ENCODE data around the gene NDUFA12.

The NDUFA12 gene

DNA sequence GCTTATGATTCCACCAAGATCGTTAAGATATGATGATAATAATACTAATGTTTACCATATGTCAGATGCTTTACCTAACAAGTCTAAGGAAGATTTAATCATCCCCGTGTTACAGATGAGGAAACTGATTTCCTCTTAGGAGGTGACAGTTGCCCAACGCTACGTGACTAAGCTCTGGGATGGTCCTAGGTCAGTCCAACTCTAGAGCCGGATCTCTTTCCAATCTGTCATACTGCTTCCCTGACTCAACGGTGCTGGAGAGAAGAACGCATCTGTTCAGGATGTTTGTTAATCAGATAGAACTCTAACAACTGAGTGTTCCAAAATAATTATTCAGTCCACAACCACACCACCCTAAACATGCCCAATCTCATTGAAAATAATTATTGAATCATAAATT lies 39.8 kb downstream of the NDUFA12 start (continued):
- TF ChIP-seq, protein P1, sequence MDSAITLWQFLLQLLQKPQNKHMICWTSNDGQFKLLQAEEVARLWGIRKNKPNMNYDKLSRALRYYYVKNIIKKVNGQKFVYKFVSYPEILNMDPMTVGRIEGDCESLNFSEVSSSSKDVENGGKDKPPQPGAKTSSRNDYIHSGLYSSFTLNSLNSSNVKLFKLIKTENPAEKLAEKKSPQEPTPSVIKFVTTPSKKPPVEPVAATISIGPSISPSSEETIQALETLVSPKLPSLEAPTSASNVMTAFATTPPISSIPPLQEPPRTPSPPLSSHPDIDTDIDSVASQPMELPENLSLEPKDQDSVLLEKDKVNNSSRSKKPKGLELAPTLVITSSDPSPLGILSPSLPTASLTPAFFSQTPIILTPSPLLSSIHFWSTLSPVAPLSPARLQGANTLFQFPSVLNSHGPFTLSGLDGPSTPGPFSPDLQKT (IDR thresholded peaks at IDR 0.05; ENCODE audit: borderline replicate concordance, low read depth, low read length): no peak

DNA sequence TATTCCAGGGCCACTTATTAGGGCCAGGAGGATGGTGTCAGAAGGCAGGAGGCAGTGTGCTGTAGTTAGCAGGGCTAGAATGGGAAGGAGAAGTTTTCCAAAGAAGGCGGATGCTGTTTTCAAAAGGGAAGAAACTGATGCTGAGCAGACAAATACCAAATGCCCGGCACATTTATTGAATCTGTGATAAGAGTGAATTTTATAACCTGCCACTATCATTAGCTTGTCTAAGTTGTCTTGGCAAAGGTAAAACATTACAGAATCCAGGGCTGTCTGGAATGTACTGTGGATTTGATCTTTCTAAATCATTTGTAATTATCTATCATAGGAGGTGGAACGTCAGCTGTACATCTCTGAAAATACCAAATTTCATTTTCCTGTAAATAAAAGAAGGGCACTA lies 40.8 kb downstream of the NDUFA12 start:
- H3K36me3 ChIP-seq (ENCODE audit: control insufficient read depth in 2 of 2, insufficient read depth in 1 of 2, low read length in 2 of 2): no peaks in the 10 kb centered on the region
- H3K4me3 ChIP-seq (ENCODE audit: low read depth, low read length): no peak overlapping the region
- H3K9me3 ChIP-seq (ENCODE audit: control insufficient read depth, insufficient read depth, low read depth, low read length): no peaks in the 10 kb centered on the region
- no peak for TF ChIP-seq ZNF112 (tag by site-specific recombination; IDR thresholded peaks at IDR 0.05)
- no peak for TF ChIP-seq YY2 (tag by site-specific recombination; IDR thresholded peaks at IDR 0.05)
- TF ChIP-seq, protein P2, sequence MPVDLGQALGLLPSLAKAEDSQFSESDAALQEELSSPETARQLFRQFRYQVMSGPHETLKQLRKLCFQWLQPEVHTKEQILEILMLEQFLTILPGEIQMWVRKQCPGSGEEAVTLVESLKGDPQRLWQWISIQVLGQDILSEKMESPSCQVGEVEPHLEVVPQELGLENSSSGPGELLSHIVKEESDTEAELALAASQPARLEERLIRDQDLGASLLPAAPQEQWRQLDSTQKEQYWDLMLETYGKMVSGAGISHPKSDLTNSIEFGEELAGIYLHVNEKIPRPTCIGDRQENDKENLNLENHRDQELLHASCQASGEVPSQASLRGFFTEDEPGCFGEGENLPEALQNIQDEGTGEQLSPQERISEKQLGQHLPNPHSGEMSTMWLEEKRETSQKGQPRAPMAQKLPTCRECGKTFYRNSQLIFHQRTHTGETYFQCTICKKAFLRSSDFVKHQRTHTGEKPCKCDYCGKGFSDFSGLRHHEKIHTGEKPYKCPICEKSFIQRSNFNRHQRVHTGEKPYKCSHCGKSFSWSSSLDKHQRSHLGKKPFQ (tag by site-specific recombination; IDR thresholded peaks at IDR 0.05): no peak
- TF ChIP-seq ZNF404 (tag by site-specific recombination; IDR thresholded peaks at IDR 0.05): no peak
- TF ChIP-seq ZNF521 (tag by site-specific recombination; IDR thresholded peaks at IDR 0.05): no peak
- no peak for TF ChIP-seq ZNF555 (tag by site-specific recombination; conservative IDR thresholded peaks at IDR 0.05)
- no peak for TF ChIP-seq ZNF324 (tag by site-specific recombination; IDR thresholded peaks at IDR 0.05)
- no peak for TF ChIP-seq MYNN (tag by site-specific recombination; IDR thresholded peaks at IDR 0.05; ENCODE audit: borderline replicate concordance)
- TF ChIP-seq ZNF768 (tag by site-specific recombination; IDR thresholded peaks at IDR 0.05): no peak
- TF ChIP-seq ZNF140 (tag by site-specific recombination; IDR thresholded peaks at IDR 0.05): no peak
- no peak for TF ChIP-seq ZFP3 (tag by site-specific recombination; IDR thresholded peaks at IDR 0.05; ENCODE audit: low read depth)
- TF ChIP-seq, protein P3, sequence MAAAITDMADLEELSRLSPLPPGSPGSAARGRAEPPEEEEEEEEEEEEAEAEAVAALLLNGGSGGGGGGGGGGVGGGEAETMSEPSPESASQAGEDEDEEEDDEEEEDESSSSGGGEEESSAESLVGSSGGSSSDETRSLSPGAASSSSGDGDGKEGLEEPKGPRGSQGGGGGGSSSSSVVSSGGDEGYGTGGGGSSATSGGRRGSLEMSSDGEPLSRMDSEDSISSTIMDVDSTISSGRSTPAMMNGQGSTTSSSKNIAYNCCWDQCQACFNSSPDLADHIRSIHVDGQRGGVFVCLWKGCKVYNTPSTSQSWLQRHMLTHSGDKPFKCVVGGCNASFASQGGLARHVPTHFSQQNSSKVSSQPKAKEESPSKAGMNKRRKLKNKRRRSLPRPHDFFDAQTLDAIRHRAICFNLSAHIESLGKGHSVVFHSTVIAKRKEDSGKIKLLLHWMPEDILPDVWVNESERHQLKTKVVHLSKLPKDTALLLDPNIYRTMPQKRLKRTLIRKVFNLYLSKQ (tag by site-specific recombination; IDR thresholded peaks at IDR 0.05; ENCODE audit: borderline replicate concordance): no peak
- no peak overlapping the region for H3K27ac ChIP-seq (ENCODE audit: extremely low read depth, low read depth, low read length)
- no peaks in the 10 kb centered on the region for H3K4me1 ChIP-seq (ENCODE audit: control insufficient read depth, insufficient read depth, low read length)
- POLR2A ChIA-PET: interaction anchor here (0.6 kb wide), 1 partner anchor 367 kb away, joined by 3 read pairs; no protein-coding TSS in a partner anchor
- CTCF ChIA-PET: no interaction called here

- H3K4me3 ChIP-seq (ENCODE audit: low read depth, low read length): no peak overlapping the region
Observed at GRCh38 chr12:94961911-94962310, 41.6 kb downstream of the NDUFA12 start.

More at GRCh38 chr12:94961911-94962310, 41.6 kb downstream of the NDUFA12 start:
- Histone ChIP-seq H3K36me3 (ENCODE audit: control insufficient read depth in 2 of 2, insufficient read depth in 1 of 2, low read length in 2 of 2) (no peaks in the 10 kb centered on the region), H3K27ac (ENCODE audit: extremely low read depth, low read depth, low read length) (no peak overlapping the region), H3K9me3 (ENCODE audit: control insufficient read depth, insufficient read depth, low read depth, low read length) (no peaks in the 10 kb centered on the region), H3K4me1 (ENCODE audit: control insufficient read depth, insufficient read depth, low read length) (no peaks in the 10 kb centered on the region)
- ChIA-PET CTCF (interaction anchor here (0.6 kb wide), 1 partner anchor 570 kb away, joined by 4 read pairs; no protein-coding TSS in a partner anchor), POLR2A (no interaction called here)
- TF ChIP-seq ZNF626 (tag by site-specific recombination; IDR thresholded peaks at IDR 0.05) (no peak), ZNF530 (tag by site-specific recombination; IDR thresholded peaks at IDR 0.05; ENCODE audit: low read depth) (no peak), INSM2 (tag by site-specific recombination; IDR thresholded peaks at IDR 0.05) (no peak), ZNF558 (tag by site-specific recombination; IDR thresholded peaks at IDR 0.05) (no peak), ZNF211 (tag by site-specific recombination; IDR thresholded peaks at IDR 0.05; ENCODE audit: low read depth) (no peak), SCRT2 (tag by site-specific recombination; IDR thresholded peaks at IDR 0.05) (no peak), ZNF830 (tag by site-specific recombination; IDR thresholded peaks at IDR 0.05; ENCODE audit: low read depth) (no peak), ZNF670 (tag by site-specific recombination; IDR thresholded peaks at IDR 0.05; ENCODE audit: low read depth) (no peak), ZIC2 (tag by site-specific recombination; IDR thresholded peaks at IDR 0.05) (no peak), ZNF488 (tag by site-specific recombination; IDR thresholded peaks at IDR 0.05) (no peak), ZEB2 (tag by site-specific recombination; IDR thresholded peaks at IDR 0.05) (no peak), GLI4 (tag by site-specific recombination; IDR thresholded peaks at IDR 0.05) (no peak), ZNF510 (tag by site-specific recombination; IDR thresholded peaks at IDR 0.05; ENCODE audit: insufficient replicate concordance) (no peak), IKZF3 (tag by site-specific recombination; IDR thresholded peaks at IDR 0.05) (no peak), ZNF426 (tag by site-specific recombination; IDR thresholded peaks at IDR 0.05) (no peak)
